LHCN-M2 (cell line): Measurements from ENCODE around the gene KIF16B. TPM values are rescaled to one million over a fixed set of nuclear protein-coding genes. Genes with fewer than 3 reads are reported as not detected.

Source experiments
- DNase-seq: peaks from one replicate; pipeline ENCODE4 v3.0.0-alpha.2; 2012; ENCODE audit warnings: low read depth
- total RNA-seq: library from RNA; depleted of rRNA; stranded (reverse); fragments of >200 nt; gene quantifications from 2 replicates; pipeline ENCODE4 v1.2.3, GENCODE V29; 2014

Gene KIF16B
- total RNA-seq, 1 experiment from 2014 or later: 8.6 TPM

DNA sequence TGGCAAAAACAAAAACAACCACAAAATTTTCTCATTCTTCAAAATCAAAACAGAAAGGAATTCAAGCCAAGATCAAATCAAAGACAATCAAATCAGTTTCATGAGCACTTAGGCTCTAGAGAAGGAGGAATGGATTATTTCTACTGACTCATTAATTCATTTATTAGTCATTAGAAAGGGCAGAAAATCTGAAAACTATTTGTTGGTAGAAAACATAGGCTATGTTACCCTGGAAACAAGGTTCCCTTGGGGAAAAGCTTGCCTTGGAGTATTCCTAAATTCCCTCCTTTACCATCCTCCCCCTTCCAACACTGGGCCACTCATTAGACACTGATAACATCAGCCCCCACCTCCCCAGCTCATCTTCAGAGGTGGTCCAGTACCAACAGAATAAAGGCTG, 17.5 kb downstream of the KIF16B start:
- DNase-seq: no peak

DNA sequence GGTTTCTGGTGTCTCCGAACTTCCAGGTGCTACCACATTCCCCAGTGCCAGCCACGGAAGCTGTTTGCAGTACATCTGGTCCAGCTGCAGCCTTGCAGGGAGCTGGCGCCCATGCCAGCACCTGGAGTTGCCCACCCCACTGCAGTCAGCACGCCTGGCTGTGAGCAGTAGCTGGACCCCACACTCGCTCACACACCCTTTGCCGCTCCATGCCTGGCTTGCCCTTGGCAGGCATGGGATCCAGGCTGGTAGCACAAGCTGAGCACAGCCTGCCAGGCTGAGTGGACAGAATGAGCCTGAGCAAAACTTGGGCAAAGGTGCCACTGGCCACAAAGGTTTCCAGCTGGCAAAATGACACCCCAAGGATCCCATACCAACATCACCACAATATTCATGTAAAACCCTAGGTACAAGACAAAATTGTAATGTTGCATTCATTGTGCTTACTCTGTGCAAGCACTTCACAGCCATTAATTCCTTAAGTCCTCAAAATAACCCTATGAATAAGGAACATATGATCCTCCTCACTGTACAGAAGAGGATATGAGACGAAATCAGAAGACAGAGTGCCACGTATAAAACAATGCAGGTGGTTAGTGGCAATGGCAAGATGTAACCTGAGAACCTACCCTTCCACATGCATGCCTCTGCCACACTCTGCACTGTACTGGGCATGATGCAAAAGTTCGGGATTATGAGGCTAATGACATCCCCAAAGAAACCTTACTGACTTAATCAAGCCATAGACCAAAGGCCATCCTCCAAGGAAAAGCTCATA, 18.3 kb downstream of the KIF16B start:
- DNase-seq: no peak

DNA sequence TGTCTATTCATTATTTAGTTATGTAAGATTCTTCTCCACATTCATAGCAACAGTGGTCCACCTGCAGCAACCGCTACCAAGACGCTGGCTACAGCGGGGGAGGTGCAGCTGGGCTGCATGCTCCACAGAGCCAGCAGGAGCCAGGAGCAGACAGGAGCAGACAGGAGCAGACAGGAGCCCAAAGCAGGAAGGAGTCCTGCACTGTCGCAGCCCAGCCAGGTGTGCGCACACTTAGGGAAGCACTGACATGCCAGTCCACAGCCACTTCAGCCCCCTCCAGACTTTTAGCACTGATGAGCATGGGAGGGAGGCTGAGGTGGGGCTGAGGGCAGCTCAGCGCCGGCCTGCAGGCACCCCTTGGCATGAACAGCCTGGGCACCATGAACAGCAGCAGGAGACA, 19.6 kb downstream of the KIF16B start:
- DNase-seq: no peak

DNA sequence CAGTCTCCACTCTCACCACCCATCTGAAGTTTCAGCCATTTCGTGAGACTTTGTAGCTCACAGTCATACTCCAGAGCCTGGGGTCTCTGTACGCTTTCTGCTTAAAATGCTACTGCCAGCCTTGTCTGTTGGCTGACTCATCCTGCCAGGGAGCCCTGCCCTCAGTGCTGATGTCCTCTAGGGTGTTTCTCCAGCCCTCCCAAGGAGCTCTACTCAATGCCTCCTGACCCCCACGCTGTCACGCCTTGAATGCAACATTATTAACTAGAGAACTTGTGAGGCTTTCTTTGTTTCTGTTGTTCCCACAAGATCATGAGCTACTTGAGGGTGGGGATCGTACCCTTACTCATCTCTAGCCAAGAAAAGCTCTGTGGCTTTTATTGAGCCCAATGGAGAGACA, 20.1 kb downstream of the KIF16B start:
- DNase-seq: no peak

DNA sequence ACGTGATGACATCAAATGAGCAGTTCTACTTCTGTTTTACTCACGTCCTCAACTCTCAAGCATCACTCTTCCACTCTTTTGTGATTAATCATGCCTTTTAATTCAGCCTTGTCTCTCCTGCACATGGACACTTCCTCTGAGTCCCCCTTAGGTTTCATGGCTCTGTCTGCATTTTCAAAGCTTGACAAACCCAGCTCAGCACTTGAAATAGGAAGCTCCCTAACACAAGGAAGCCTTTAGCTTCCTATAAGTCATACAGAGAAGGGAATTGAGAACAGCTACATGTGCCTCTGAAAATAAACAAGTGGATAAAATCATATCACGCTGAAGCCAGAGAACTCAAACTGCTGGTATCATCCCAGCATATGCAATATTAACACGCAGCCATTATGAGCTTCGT, 21.2 kb downstream of the KIF16B start:
- DNase-seq: no peak

DNA sequence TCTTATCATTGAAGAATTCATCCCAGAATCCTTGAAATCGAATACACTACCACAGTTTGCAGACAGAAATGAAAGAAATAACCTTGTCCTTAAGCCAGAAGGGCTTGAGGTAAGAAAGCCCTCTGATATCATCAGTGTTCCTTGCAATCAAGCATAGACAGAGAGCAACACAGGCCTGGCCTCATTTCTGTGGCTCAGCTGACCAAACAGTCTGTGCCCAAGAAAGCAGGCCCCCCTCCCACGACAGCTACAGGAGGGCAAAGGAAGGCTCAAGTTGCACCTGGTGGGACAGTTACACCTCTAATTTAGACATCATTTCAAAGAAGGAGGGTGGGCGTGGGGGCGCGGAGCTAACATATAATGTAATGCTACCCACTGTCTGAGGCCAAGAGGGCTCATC, 21.6 kb downstream of the KIF16B start:
- DNase-seq: no peak

DNA sequence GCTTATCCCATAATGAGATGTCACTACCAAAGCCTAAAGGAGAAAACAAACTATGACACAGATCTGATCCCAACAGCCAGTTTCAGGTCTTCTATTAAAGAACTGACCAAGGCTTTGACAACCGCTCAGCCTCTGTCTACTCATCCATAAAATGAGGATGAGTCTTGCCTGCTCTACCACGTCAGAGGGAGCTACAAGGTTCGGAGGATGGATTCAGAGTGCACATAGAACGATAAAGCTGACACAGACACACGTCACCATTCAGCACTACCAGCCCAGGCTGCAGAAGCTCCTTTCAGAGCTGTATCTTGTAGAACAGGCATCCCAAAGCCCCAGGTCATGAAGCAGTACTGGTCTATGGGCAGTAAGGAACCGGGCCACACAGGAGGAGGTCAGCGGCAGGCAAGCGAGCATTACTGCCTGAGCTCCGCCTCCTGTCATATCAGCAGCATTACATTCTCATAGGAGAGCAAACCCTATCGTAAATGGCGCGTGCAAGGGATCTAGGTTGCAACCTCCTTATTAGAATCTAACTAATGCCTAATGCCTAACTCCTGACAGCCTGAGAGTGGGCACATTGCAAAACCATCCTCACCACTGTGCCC, 25.1 kb downstream of the KIF16B start:
- no peak for DNase-seq

DNA sequence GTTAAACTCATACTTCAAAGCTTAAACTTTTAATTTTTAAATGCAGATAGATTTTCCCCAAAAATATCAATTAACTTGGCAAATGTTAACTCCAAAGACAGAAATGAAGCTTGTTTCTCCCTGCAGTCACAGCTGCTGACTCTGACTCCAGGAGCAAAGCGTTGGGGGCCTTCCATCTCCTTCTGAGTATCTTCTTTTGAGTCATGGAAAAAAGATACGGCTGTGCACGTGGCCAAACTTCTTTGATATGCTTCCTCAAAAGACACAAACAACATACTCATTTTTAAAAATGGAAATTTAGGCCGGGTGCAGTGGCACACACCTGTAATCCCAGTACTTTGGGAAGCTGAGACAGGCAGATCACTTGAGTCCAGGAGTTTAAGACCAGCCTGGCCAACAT, 28.3 kb downstream of the KIF16B start:
- DNase-seq: no peak

DNA sequence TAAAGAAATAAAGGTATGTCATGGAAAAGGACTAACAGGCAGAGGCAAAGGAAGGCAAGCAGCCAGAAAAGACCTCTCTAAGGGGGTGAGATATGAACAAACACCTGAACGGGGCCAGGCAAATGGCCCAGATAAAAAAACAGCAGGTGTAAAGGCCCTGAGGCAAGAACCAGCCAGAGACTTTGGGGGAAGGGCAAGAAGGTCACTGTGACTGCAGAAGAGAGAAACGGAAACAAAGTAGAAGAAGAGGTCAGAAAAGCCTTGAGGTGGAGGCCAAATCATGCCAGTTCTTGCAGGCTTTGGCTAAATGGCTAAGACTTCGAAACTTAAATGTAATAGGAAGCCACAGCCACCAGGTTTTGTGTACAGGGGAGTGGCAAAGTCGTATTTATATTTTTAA, 30.8 kb downstream of the KIF16B start:
- no peak for DNase-seq

DNA sequence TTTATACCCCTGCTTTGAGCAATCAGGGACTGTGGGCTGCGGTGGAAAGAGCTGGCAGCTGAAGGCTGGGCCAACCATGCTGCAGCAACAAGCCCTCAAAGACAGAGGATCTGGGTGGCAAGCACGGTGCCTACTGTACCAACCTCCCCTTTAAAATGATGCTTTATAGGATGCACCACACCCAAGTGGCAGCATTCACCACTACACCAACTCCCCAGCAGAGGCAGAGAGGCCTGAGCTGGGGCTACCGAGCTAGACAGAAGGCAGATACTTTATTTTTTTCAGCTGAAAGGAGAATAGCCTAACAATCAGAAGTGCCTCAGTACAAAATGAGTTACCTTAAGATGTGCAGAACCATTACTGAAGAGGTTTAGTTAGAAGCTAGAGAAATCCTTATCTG, 31.4 kb downstream of the KIF16B start:
- no peak for DNase-seq

DNA sequence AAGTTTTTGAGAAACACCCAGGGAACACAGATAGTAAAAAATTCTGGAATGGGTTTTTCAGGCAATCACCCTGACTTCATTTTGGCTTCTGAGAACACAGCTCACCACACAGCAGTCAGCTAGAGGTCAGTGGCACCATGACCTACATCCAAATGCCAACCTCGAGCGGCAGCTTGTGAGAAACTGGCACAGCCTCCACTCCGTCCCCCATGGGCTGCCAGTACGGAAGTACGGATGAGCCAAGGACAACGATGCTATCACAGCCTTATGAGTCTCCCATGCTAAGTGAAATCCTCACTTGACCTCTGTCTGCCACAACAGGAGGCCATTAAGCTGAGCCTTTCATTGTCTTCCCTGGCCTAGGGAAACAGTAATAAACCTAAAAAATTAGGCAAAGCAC, 32.0 kb downstream of the KIF16B start:
- no peak for DNase-seq

DNA sequence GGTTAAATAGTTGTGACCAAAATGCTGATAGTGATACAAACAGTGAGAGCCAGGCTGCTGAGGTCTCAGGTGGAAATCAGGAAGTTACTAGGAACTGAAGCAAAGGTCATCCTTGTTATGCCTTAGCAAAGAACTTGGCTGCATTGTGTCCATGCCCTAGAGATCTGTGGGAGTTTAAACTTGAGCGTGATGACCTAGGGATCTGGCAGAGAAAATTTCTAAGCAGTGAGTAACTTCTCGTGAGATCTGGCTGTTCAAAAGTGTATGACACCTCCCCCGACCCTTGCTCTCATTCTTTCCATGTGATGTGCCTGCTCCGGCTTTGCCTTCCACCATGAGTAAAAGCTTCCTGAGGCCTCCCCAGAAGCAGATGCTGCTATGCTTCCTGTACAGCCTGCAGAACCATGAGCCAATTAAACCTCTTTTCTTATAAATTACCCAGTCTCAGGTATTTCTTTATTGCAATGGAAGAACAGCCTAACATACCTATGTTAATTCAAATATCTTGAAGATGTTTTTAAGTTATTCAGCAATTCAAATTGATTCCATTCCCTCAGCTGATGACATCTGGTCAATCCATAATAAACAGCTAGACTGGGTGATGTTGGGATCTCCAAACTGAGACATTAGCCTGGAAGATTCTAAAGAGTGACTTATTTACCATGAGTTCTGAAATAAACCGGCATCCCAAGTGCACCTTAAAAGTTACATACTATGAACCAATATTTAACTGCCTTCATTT, 33.8 kb downstream of the KIF16B start:
- DNase-seq: peak; percentile 20

DNA sequence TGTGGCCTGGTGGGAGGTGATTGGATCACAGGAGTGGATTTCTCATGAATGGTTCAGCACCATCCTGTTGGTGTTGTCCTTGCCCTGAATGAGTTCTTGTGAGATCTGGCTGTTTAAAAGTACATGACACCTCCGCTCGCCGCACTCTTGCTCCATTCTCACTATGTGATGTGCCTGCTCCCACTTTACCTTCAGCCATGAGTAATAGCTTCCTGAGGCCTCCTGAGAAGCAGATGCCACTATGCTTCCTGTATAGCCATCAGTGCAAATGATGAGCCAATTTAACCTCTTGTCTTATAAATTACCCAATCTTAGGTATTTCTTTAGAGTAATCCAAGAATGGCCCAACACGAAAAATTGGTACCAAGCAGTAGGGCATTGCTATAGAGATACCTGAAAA, 34.5 kb downstream of the KIF16B start:
- DNase-seq: no peak

DNA sequence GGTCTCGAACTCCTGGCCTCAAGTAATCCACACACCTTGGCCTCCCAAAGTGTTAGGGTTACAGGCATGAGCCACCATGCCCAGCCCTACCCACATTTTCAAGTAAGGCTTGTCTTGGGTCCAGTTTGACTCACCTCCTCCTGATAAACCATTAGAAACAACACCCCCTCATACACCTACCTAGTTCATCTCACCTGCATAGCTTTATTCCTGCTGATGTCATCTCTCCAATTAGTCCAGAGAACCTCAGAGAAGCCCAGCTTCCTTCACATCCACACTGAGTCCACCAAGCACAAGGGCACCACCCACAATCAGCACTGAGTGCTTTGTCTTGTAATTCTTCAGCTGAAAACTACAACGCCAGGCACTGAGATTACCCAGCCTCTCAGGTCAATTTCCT, 35.3 kb downstream of the KIF16B start:
- DNase-seq: no peak

DNA sequence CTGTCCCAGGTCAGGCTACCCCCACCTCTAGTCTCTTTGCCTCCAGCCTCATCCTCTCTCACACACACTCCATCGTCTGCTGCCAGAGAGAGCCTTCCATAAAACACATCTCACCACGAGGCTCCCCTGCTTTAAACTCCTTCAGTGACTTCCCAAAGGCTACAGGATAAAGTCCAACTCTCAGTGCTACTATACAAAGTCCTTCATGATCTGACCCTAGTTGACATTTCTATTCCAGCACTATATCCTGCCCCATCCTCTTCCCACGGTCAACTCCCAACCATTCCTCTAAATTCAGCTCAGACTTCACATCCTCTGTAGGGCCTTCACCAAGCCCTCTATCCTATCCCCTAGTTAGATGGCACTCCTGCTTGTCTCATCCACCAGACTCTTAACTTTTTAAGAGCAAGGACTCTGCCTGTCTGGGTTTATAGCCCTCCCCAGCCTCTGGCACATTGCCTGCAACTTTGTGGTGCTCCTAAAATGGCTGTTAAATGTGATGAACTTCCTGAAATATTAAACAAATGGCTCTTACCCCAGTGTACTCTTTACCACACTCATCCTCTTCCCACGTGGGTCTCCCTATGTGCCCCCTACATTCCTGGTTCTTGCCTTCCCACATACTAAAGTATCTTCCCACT, 36.1 kb downstream of the KIF16B start:
- DNase-seq: no peak

DNA sequence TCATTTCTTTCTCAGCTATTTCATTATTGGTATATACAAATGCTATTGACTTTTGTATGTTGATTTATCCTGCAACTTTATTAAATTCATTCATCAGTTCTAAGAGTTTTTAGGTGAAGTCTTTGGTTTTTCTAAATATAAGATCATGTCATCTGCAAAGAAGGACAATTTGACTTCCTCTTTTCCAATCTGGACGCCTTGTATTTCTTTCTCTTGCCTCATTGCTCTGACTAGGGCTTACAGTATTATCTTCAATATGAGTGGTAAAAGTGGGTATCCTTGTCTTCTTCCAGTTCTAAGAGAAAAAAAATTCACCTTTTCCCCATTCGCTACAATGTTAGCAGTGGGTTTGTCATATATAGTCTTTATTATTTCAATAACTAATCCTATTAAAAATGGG, 38.0 kb downstream of the KIF16B start:
- no peak for DNase-seq

DNA sequence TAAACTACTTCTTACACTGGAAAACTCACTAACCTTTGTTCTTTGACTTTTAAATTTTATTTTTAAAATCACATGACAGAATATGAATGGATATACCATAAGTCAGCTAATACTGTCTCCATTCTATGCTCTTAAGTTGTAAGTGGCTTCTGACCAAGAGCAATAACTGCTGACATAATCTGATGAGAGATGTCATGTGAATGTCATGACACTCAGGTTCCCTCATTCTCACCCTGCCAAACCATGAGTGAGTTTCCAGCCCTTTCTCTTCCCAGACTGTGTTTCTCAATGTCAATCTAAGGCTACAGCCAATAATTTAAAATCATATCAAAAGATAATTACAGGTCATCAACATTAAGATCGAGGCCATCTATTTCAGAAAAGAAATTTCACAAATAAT, 39.7 kb downstream of the KIF16B start:
- no peak for DNase-seq

DNA sequence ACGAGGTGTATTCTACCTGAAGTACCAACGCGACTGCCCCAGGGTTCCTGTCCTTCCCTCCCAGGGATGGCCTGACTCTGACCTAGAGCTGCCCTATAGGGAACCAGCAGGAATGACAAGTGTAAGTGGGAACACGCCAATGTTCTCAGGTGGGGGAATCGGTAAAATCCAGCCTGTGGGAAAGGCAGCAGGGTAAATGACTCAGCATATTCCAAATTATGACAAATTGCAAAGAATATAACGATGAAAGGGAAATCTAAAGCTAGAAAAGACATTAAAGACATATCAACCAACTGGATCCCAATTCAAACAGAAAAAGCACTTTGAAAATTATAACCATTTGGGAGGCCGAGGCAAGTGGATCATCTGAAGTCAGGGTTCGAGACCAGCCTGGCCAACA, 41.8 kb downstream of the KIF16B start:
- no peak for DNase-seq

DNA sequence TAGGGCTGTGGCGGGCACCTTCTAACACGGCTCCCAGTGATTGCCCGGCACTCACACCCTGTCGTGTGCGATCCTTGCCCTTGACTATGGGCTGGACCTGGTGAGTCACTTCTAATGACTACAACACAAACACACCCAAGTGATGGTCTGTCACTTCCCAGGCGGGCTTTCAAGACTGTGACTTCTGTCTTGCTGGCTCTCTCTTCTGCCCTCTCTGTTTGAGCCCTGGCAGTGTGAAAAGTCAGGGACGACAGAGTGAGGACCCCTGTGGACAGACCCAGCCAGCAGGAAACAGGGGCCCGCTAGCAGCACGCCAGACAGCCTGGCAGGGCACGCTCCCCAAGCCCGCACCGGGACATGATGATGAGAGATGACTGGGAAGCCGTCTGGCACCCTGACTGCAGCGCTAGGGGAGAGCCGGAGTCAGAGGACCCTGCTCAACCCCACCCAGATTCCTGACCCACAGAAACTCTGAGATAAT, 43.0 kb downstream of the KIF16B start:
- peak; percentile 58 for DNase-seq

DNA sequence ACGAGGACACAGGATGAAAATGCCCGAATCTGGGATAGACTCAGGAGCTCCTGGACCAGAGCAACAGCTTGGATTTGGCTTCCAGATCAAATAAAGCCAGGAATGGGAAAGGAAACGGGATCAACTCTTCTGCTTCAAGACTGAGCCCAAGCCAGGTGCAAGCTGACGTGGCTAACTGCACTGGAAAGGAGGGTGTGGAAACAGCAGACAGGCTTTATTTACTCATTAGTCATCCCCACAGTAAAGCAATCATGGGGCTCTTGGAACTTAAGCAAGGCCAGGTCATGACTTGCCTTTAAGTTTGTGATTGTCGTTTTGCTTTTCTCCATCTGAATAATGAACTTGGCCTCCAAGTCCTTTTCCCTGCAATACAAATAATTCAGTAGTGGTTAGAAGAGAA, 45.2 kb downstream of the KIF16B start:
- peak; percentile 96 for DNase-seq

DNA sequence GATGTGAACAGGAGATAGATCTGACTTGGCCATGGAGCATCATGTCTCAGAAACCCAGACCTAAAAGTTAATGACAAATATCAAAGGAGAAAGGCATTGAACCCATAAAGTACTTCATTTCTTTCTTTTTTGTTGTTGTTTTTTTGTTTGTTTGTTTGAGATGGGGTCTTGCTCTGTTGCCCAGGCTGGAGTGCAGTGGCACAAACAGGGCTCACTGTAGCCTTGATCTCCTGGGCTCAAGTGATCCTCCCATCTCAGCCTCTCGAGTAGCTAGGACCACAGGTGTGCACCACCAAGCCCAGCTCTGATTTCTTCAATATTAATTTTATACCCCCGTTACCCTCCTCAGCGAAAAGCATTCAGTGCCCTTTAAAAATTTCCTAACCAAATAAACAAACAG, 45.8 kb downstream of the KIF16B start:
- DNase-seq: no peak
